HEK293 (cell line): ENCODE data around the gene ZSWIM2.

Experiments used
- CTCF ChIA-PET: fragments of 350-600 bp; formaldehyde crosslinking; extraction: SDS; loops from one replicate; lab custom pipeline; 2021; ENCODE audit warnings: antibody characterized with exemption; lab: Yijun Ruan, JAX
- POLR2A ChIA-PET: fragments of 300-600 bp; formaldehyde crosslinking; extraction: SDS; loops from one replicate; lab custom pipeline; 2020; ENCODE audit warnings: antibody characterized with exemption, inconsistent platforms; lab: Yijun Ruan, JAX
- H3K27ac ChIP-seq: fragments of 200-500 bp; sonication (Bioruptor generic); 2 replicates; pipeline ENCODE4 v1.5.1; 2014; ENCODE audit warnings: low read depth, low read length, control low read depth, inconsistent platforms; ENCODE audit errors: extremely low read depth
- H3K36me3 ChIP-seq, 2 experiments: fragments of 200-500 bp in 1 of 2; sonication (Bioruptor generic) in 1 of 2; 1 replicate in 1 of 2; 2 replicates in 1 of 2; pipeline ENCODE4 v1.5.1; 2014 to 2017; ENCODE audit warnings: inconsistent platforms in 2 of 2, low read length in 2 of 2; ENCODE audit not compliant: control insufficient read depth in 2 of 2, insufficient read depth in 1 of 2
- H3K4me1 ChIP-seq: fragments of 200-500 bp; sonication (Bioruptor generic); 2 replicates; pipeline ENCODE4 v1.5.1; 2014; ENCODE audit warnings: mild to moderate bottlenecking, low read length, inconsistent platforms; ENCODE audit not compliant: control insufficient read depth, insufficient read depth
- H3K4me3 ChIP-seq: 2 replicates; pipeline ENCODE4 v1.5.1; 2011; ENCODE audit warnings: low read depth, mild to moderate bottlenecking, control low read depth, low read length, moderate library complexity
- H3K9me3 ChIP-seq: fragments of 200-500 bp; sonication (Bioruptor generic); 2 replicates; pipeline ENCODE4 v1.5.1; 2014; ENCODE audit warnings: low read depth, low read length, inconsistent platforms; ENCODE audit not compliant: control insufficient read depth, insufficient read depth
- HIC1 ChIP-seq: fragments of 450-650 bp; formaldehyde crosslinking; IDR thresholded peaks from 2 replicates; pipeline ENCODE4 v1.5.1; 2016; ENCODE audit warnings: missing biosample characterization, missing genetic modification characterization
- INSM2 ChIP-seq: fragments of 450-650 bp; formaldehyde crosslinking; IDR thresholded peaks from 2 replicates; pipeline ENCODE4 v1.5.1; 2016; ENCODE audit warnings: missing biosample characterization, missing genetic modification characterization
- KLF10 ChIP-seq: fragments of 450-650 bp; IDR thresholded peaks from 2 replicates; pipeline ENCODE4 v1.5.1; 2018; ENCODE audit warnings: missing biosample characterization, mild to moderate bottlenecking, missing genetic modification characterization
- PBX3 ChIP-seq: sonication (generic); formaldehyde crosslinking; IDR thresholded peaks from 2 replicates; pipeline ENCODE4 v1.8.1; 2022; ENCODE audit warnings: mild to moderate bottlenecking, moderate library complexity, missing genetic modification reagents
- PRDM10 ChIP-seq: fragments of 450-650 bp; formaldehyde crosslinking; IDR thresholded peaks from 2 replicates; pipeline ENCODE4 v1.5.1; 2016; ENCODE audit warnings: missing biosample characterization, missing genetic modification characterization
- PRDM6 ChIP-seq: fragments of 450-650 bp; formaldehyde crosslinking; IDR thresholded peaks from 2 replicates; pipeline ENCODE4 v1.5.1; 2017; ENCODE audit warnings: missing biosample characterization, missing genetic modification characterization
- SALL2 ChIP-seq: fragments of 450-650 bp; formaldehyde crosslinking; IDR thresholded peaks from 2 replicates; pipeline ENCODE4 v1.5.0; 2017; ENCODE audit warnings: missing biosample characterization, mild to moderate bottlenecking, missing genetic modification characterization, borderline replicate concordance
- SETDB1 ChIP-seq: IDR thresholded peaks from one replicate; pipeline ENCODE4 v1.6.1; 2017; ENCODE audit warnings: mild to moderate bottlenecking, low read length, moderate library complexity, mixed read lengths; ENCODE audit not compliant: insufficient read length
- ZBTB1 ChIP-seq: fragments of 450-650 bp; formaldehyde crosslinking; IDR thresholded peaks from 2 replicates; pipeline ENCODE4 v1.5.1; 2016; ENCODE audit warnings: missing biosample characterization, missing genetic modification characterization
- ZBTB26 ChIP-seq: fragments of 450-650 bp; formaldehyde crosslinking; optimal IDR thresholded peaks from 2 replicates; pipeline ENCODE3; 2016; ENCODE audit warnings: missing biosample characterization, mild to moderate bottlenecking, missing genetic modification characterization
- ZBTB44 ChIP-seq: fragments of 450-650 bp; IDR thresholded peaks from 2 replicates; pipeline ENCODE4 v1.5.1; 2018; ENCODE audit warnings: missing biosample characterization, mild to moderate bottlenecking, missing genetic modification characterization
- ZFHX2 ChIP-seq: fragments of 450-650 bp; formaldehyde crosslinking; conservative IDR thresholded peaks from 2 replicates; pipeline ENCODE4 v1.5.1; 2016; ENCODE audit warnings: missing biosample characterization, missing genetic modification characterization
- ZNF10 ChIP-seq: fragments of 450-650 bp; formaldehyde crosslinking; IDR thresholded peaks from 2 replicates; pipeline ENCODE4 v1.5.1; 2017; ENCODE audit warnings: missing biosample characterization, missing genetic modification characterization
- ZNF132 ChIP-seq: fragments of 450-650 bp; formaldehyde crosslinking; IDR thresholded peaks from 2 replicates; pipeline ENCODE4 v1.5.1; 2017; ENCODE audit warnings: missing biosample characterization, missing genetic modification characterization, borderline replicate concordance
- ZNF157 ChIP-seq: fragments of 450-650 bp; formaldehyde crosslinking; IDR thresholded peaks from 2 replicates; pipeline ENCODE4 v1.5.1; 2016; ENCODE audit warnings: missing biosample characterization, missing genetic modification characterization
- ZNF2 ChIP-seq: fragments of 450-650 bp; formaldehyde crosslinking; IDR thresholded peaks from 2 replicates; pipeline ENCODE4 v1.5.1; 2016; ENCODE audit warnings: missing biosample characterization, missing genetic modification characterization
- ZNF292 ChIP-seq: fragments of 450-650 bp; formaldehyde crosslinking; IDR thresholded peaks from 2 replicates; pipeline ENCODE4 v1.5.1; 2016; ENCODE audit warnings: low read depth, missing biosample characterization, missing genetic modification characterization, borderline replicate concordance
- ZNF549 ChIP-seq: fragments of 450-650 bp; IDR thresholded peaks from 2 replicates; pipeline ENCODE4 v1.5.1; 2018; ENCODE audit warnings: missing biosample characterization, missing genetic modification characterization, mild to moderate bottlenecking, inconsistent platforms, moderate library complexity
- ZNF692 ChIP-seq: fragments of 450-650 bp; formaldehyde crosslinking; IDR thresholded peaks from 2 replicates; pipeline ENCODE4 v1.5.1; 2016; ENCODE audit warnings: missing biosample characterization, missing genetic modification characterization

Gene ZSWIM2

GRCh38 chr2:186855216-186855615 lies 6.2 kb upstream of the ZSWIM2 start (continued):
- TF ChIP-seq HIC1 (no peak), PRDM10 (tag by site-specific recombination) (no peak), ZBTB1 (tag by site-specific recombination) (no peak), PBX3 (CRISPR knock-in tag) (no peak), ZNF2 (no peak), ZBTB26 (tag by site-specific recombination) (no peak)

GRCh38 chr2:186853951-186854350 lies 5.0 kb upstream of the ZSWIM2 start:
- H3K4me1 ChIP-seq: no peaks in the 10 kb centered on the region
- CTCF ChIA-PET: interaction anchor here (0.7 kb wide), 2 partner anchors 481 to 1911 kb away, joined by 3 to 4 read pairs; no protein-coding TSS in a partner anchor
- no peaks in the 10 kb centered on the region for H3K36me3 ChIP-seq
- H3K4me3 ChIP-seq: no peak overlapping the region
- POLR2A ChIA-PET: no interaction called here
- no peak for TF ChIP-seq ZNF692 (tag by site-specific recombination)
- TF ChIP-seq ZBTB44 (tag by site-specific recombination): no peak
- TF ChIP-seq INSM2 (tag by site-specific recombination): no peak
- no peak for TF ChIP-seq SALL2 (tag by site-specific recombination)
- no peak for TF ChIP-seq ZNF292 (tag by site-specific recombination)
- TF ChIP-seq SETDB1: no peak
- TF ChIP-seq ZNF549 (tag by site-specific recombination): no peak
- TF ChIP-seq KLF10 (tag by site-specific recombination): no peak
- TF ChIP-seq ZNF10 (tag by site-specific recombination): no peak
- no peak for TF ChIP-seq PRDM6
- TF ChIP-seq ZNF132 (tag by site-specific recombination): no peak
- TF ChIP-seq ZFHX2 (tag by site-specific recombination): no peak
- TF ChIP-seq ZNF157 (tag by site-specific recombination): no peak
- no peak overlapping the region for H3K27ac ChIP-seq
- H3K9me3 ChIP-seq: no peaks in the 10 kb centered on the region
